HepG2 (cell line): ENCODE results near the gene ANTXR1. TPM values are rescaled to one million over a fixed set of nuclear protein-coding genes. Genes with fewer than 3 reads are reported as not detected.

Source experiments
- ATAC-seq: fragments of 200-7000 bp; cut with Tn5 transposase; 3 replicates; pipeline ENCODE4 v1.9.1; 2020; ENCODE audit warnings: mild to moderate bottlenecking, moderate library complexity
- BruUV-seq: library from RNA; stranded (reverse); fragments of 400-500 nt; replicated peaks from 2 replicates; lab custom pipeline; 2021; lab: Mats Ljungman, UMichigan
- CTCF ChIA-PET: fragments of 300-600 bp; formaldehyde crosslinking; extraction: SDS; loops from one replicate; lab custom pipeline; 2021; ENCODE audit warnings: low total read pairs, inconsistent platforms, low intra/inter-chr PET ratio; lab: Yijun Ruan, JAX
- POLR2A ChIA-PET: fragments of 350-600 bp; sonication (Branson Sonifier 250); formaldehyde crosslinking; loops from one replicate; lab custom pipeline; 2020; ENCODE audit warnings: antibody characterized with exemption, inconsistent platforms; lab: Yijun Ruan, JAX
- DNase-seq: peaks from one replicate; pipeline ENCODE4 v3.0.0-alpha.2; 2015; ENCODE audit warnings: low spot score
- FAIRE-seq: peaks from 3 replicates; lab custom pipeline; 2011; peaks lifted over from hg19 to GRCh38; lab: Jason Lieb, UNC
- H2AFZ ChIP-seq: one replicate; pipeline ENCODE4 v1.6.1; 2011; ENCODE audit warnings: low read length, inconsistent platforms
- H3K27ac ChIP-seq: fragments of 300-600 bp; 3 replicates; pipeline ENCODE4 v1.8.0; 2011; ENCODE audit warnings: mixed run types, mild to moderate bottlenecking, mixed read lengths, low read length, inconsistent platforms; ENCODE audit not compliant: insufficient read depth; ENCODE audit errors: extremely low read length
- H3K27me3 ChIP-seq, 2 experiments: fragments of 200-600 bp in 1 of 2; 2 replicates in 1 of 2; 3 replicates in 1 of 2; pipeline versions ENCODE4 v1.6.0 to v1.8.0; 2011; ENCODE audit warnings: low read length in 2 of 2, mild to moderate bottlenecking in 2 of 2, moderate library complexity in 2 of 2, inconsistent platforms in 1 of 2; ENCODE audit not compliant: insufficient read depth in 2 of 2, control insufficient read depth in 1 of 2
- H3K36me3 ChIP-seq, 2 experiments: fragments of 200-600 bp in 1 of 2; replicated peaks in 1 of 2; 2 replicates in 1 of 2; 3 replicates in 1 of 2; pipeline versions ENCODE4 v1.5.1 to v1.8.0; 2011; ENCODE audit warnings: low read length in 2 of 2, inconsistent platforms in 1 of 2; ENCODE audit not compliant: insufficient read depth in 2 of 2, control insufficient read depth in 1 of 2
- H3K4me1 ChIP-seq: 2 replicates; pipeline ENCODE4 v1.5.1; 2012; ENCODE audit warnings: low read length, inconsistent platforms; ENCODE audit not compliant: insufficient read depth
- H3K4me2 ChIP-seq: 2 replicates; pipeline ENCODE4 v1.6.0; 2011; ENCODE audit warnings: low read depth, low read length, inconsistent platforms
- H3K4me3 ChIP-seq, 3 experiments: fragments of 200-600 bp in 1 of 3; sonication (generic), shearing (Covaris generic) in 1 of 3; replicated peaks in 1 of 3; 2 replicates each; pipeline ENCODE4 v1.5.1; 2011 to 2016; ENCODE audit warnings: low read length in 3 of 3, inconsistent platforms in 2 of 3, low read depth in 2 of 3, mild to moderate bottlenecking in 2 of 3, control low read depth in 1 of 3, mixed read lengths in 1 of 3; ENCODE audit not compliant: insufficient read depth in 1 of 3
- H3K79me2 ChIP-seq: one replicate; pipeline ENCODE4 v1.6.1; 2011; ENCODE audit warnings: low read length, inconsistent platforms; ENCODE audit not compliant: insufficient read depth
- H3K9ac ChIP-seq: 2 replicates; pipeline ENCODE4 v1.6.0; 2011; ENCODE audit warnings: mild to moderate bottlenecking, low read depth, low read length, inconsistent platforms; ENCODE audit not compliant: insufficient read depth
- H3K9me3 ChIP-seq: 2 replicates; pipeline ENCODE4 v1.5.1; 2012; ENCODE audit warnings: mild to moderate bottlenecking, low read length
- H4K20me1 ChIP-seq: 2 replicates; pipeline ENCODE4 v1.6.0; 2011; ENCODE audit warnings: inconsistent platforms, mild to moderate bottlenecking, low read length, moderate library complexity; ENCODE audit not compliant: insufficient read depth
- ARNT ChIP-seq: fragments of 450-650 bp; IDR thresholded peaks from 2 replicates; pipeline ENCODE4 v1.6.1; 2017
- CREM ChIP-seq, 2 experiments: sonication (generic) in 1 of 2; formaldehyde crosslinking in 1 of 2; IDR thresholded peaks; 2 replicates each; pipeline versions ENCODE4 v1.4.0 to v1.6.1; 2016 to 2020; ENCODE audit warnings: antibody characterized with exemption in 1 of 2, mild to moderate bottlenecking in 1 of 2, missing genetic modification reagents in 1 of 2
- DMAP1 ChIP-seq: IDR thresholded peaks from 2 replicates; pipeline ENCODE4 v1.6.1; 2016
- HNF4A ChIP-seq: sonication (generic); formaldehyde crosslinking; IDR thresholded peaks from 2 replicates; pipeline ENCODE4 v1.4.0; 2020; ENCODE audit warnings: missing genetic modification reagents
- HNF4G ChIP-seq, 2 experiments: sonication (generic) in 1 of 2; formaldehyde crosslinking in 1 of 2; IDR thresholded peaks; 2 replicates each; pipeline versions ENCODE4 v1.4.0 to v1.6.1; 2011 to 2020; ENCODE audit warnings: borderline replicate concordance in 2 of 2, low read depth in 2 of 2, mild to moderate bottlenecking in 2 of 2, low read length in 1 of 2, missing genetic modification reagents in 1 of 2, moderate library complexity in 1 of 2
- KDM1A ChIP-seq: IDR thresholded peaks from 2 replicates; pipeline ENCODE4 v1.6.1; 2016; ENCODE audit warnings: missing compliant biosample characterization
- MAFK ChIP-seq, 2 experiments: IDR thresholded peaks in 1 of 2; conservative IDR thresholded peaks in 1 of 2; 2 replicates each; pipeline ENCODE4 v1.6.1; 2011; ENCODE audit warnings: improper control_type of control experiment in 2 of 2, low read length in 2 of 2
- MXD3 ChIP-seq: IDR thresholded peaks from 2 replicates; pipeline ENCODE4 v1.6.1; 2016; ENCODE audit warnings: mild to moderate bottlenecking, missing biosample characterization, missing genetic modification reagents
- MYC ChIP-seq: sonication (generic); formaldehyde crosslinking; IDR thresholded peaks from 2 replicates; pipeline ENCODE4 v1.9.0; 2021; ENCODE audit warnings: missing genetic modification reagents, borderline replicate concordance
- NR2F1 ChIP-seq, 2 experiments: fragments of 450-650 bp in 1 of 2; formaldehyde crosslinking in 1 of 2; IDR thresholded peaks; 2 replicates each; pipeline versions ENCODE4 v1.5.0 to v1.6.1; 2016 to 2020; ENCODE audit warnings: mild to moderate bottlenecking in 1 of 2, missing compliant biosample characterization in 1 of 2, missing genetic modification reagents in 1 of 2, moderate library complexity in 1 of 2
- PAXIP1 ChIP-seq: sonication (generic); formaldehyde crosslinking; conservative IDR thresholded peaks from 2 replicates; pipeline ENCODE4 v1.4.0; 2020; ENCODE audit warnings: mild to moderate bottlenecking, missing genetic modification reagents, moderate library complexity
- PPARG ChIP-seq: conservative IDR thresholded peaks from 2 replicates; pipeline ENCODE4 v1.6.1; 2016; ENCODE audit warnings: missing biosample characterization, missing genetic modification reagents
- USF2 ChIP-seq, 2 experiments: sonication (generic) in 1 of 2; formaldehyde crosslinking in 1 of 2; IDR thresholded peaks; 2 replicates each; pipeline versions ENCODE4 v1.5.1 to v1.6.1; 2011 to 2020; ENCODE audit warnings: borderline replicate concordance in 1 of 2, low read depth in 1 of 2, low read length in 1 of 2, mild to moderate bottlenecking in 1 of 2, missing genetic modification reagents in 1 of 2, moderate library complexity in 1 of 2
- ZBTB21 ChIP-seq: sonication (generic); formaldehyde crosslinking; IDR thresholded peaks from 2 replicates; pipeline ENCODE4 v1.4.0; 2020; ENCODE audit warnings: missing genetic modification reagents
- ZNF644 ChIP-seq: IDR thresholded peaks from 2 replicates; pipeline ENCODE4 v1.6.1; 2016; ENCODE audit warnings: low read depth
- ZNF850 ChIP-seq: sonication (generic); formaldehyde crosslinking; conservative IDR thresholded peaks from 2 replicates; pipeline ENCODE4 v1.9.0; 2021; ENCODE audit warnings: mild to moderate bottlenecking, missing genetic modification reagents
- WGBS: methylation state at CpG from one replicate; pipeline ENCODE4 v1.1.6; 2017; ENCODE audit warnings: low lambda C conversion rate; 5-methylcytosine and 5-hydroxymethylcytosine counted together
- in situ Hi-C: cut with HindIII; loops from 2 replicates; pipeline ENCODE4 v1.10.0; 2017; ENCODE audit warnings: low pct_unique_long_range_greater_than_20kb; ENCODE audit not compliant: extremely low pct_ligation_motif_present
- intact Hi-C: fragments of 100-400 bp; cut with micrococcal nuclease; formaldehyde crosslinking; loops from one replicate; pipeline ENCODE4 v1.10.0; 2022; ENCODE audit not compliant: unreplicated experiment
- polyA plus RNA-seq, 8 experiments: library from polyadenylated mRNA; depleted of rRNA in 3 of 8; stranded (reverse) in 7 of 8; unstranded in 1 of 8; fragments of >200 nt; fragmentation: Illumina TruSeq in 4 of 8; extraction: Trizol in 4 of 8; gene quantifications; 2 replicates each; pipeline versions ENCODE4 v1.2.1 to v1.2.3, GENCODE V29; 2011 to 2016; ENCODE audit warnings: low read depth in 4 of 8, missing spikeins in 1 of 8, mixed read lengths in 1 of 8; ENCODE audit not compliant: insufficient read depth in 1 of 8
- total RNA-seq, 5 experiments: library from RNA; depleted of rRNA; stranded (reverse); fragments of >200 nt; fragmentation: Illumina TruSeq; extraction: Trizol; gene quantifications; 2 replicates each; pipeline ENCODE4 v1.2.3, GENCODE V29; 2016; ENCODE audit warnings: low read depth in 1 of 5

The ANTXR1 gene
- total and polyA plus RNA-seq, 2 of the 13 experiments (the other 11 are each of a cell fraction or from before 2014, with no cell fraction given) = 4.5 to 12.7 TPM

GRCh38 chr2:69055688-69056470 is 42.9 kb downstream of the ANTXR1 start:
- intact Hi-C loops = no loop called here
- no peak for ATAC-seq
- CTCF ChIA-PET = no interaction called here
- TF ChIP-seq NR2F1 (CRISPR knock-in tag; IDR thresholded peaks at IDR 0.05) = no peak
- peak; percentile 22; the same call in 1 of the 2 replicates for TF ChIP-seq HNF4A (CRISPR knock-in tag)
- TF ChIP-seq ZBTB21 = no peak
- peak in 1 of 2 experiments; percentile 34; a peak in 1 of 4 replicates for TF ChIP-seq MAFK (conservative IDR thresholded peaks at IDR 0.05 in 1 of 2, IDR thresholded peaks at IDR 0.05 in 1 of 2; ENCODE audit: low read length in 2 of 2)
- no peak for TF ChIP-seq MYC (CRISPR knock-in tag)
- no peak for TF ChIP-seq DMAP1 (CRISPR knock-in tag)
- TF ChIP-seq ZNF644 = peak; percentile 83; the same call in 1 of the 2 replicates
- no peak for TF ChIP-seq PAXIP1
- no peak for TF ChIP-seq PPARG (CRISPR knock-in tag)
- TF ChIP-seq MXD3 = no peak
- no peak for TF ChIP-seq ZNF850 (CRISPR knock-in tag)
- no peak for TF ChIP-seq USF2 (IDR thresholded peaks at IDR 0.05; ENCODE audit: low read depth, low read length)
- TF ChIP-seq USF2 (CRISPR knock-in tag; IDR thresholded peaks at IDR 0.05; ENCODE audit: borderline replicate concordance) = no peak
- no peak for TF ChIP-seq ARNT
- TF ChIP-seq HNF4G (IDR thresholded peaks at IDR 0.05; ENCODE audit: borderline replicate concordance, low read depth, low read length) = peak; percentile 41; the same call in 1 of the 2 replicates
- no peak for TF ChIP-seq HNF4G (CRISPR knock-in tag; IDR thresholded peaks at IDR 0.05; ENCODE audit: borderline replicate concordance, low read depth)
- TF ChIP-seq KDM1A = no peak
- no peak for TF ChIP-seq CREM (IDR thresholded peaks at IDR 0.05)
- no peak for TF ChIP-seq CREM (CRISPR knock-in tag; IDR thresholded peaks at IDR 0.05)

More at GRCh38 chr2:69055688-69056470, 42.9 kb downstream of the ANTXR1 start:
- Histone ChIP-seq H3K79me2 (no peaks in the 10 kb centered on the region), H3K4me1 (peaks cover 23% of the 10 kb centered on the region), H3K36me3 (no peaks in the 10 kb centered on the region; a peak in 1 of 5 replicates), H3K27me3 (no peaks in the 10 kb centered on the region), H3K27ac (no peak overlapping the region), H3K9ac (no peak overlapping the region), H4K20me1 (no peaks in the 10 kb centered on the region), H3K9me3 (no peaks in the 10 kb centered on the region), H3K4me2 (no peak overlapping the region), H2AFZ (no peak overlapping the region), H3K4me3 (no peak overlapping the region)
- WGBS = 71% methylated on average over 2 of the region's 2 CpGs
- no TSS peak for BruUV-seq
- in situ Hi-C loops = no loop called here
- DNase-seq (no peak), FAIRE-seq (no peak)
- POLR2A ChIA-PET = no interaction called here
